HK-2 (cell line): ENCODE measurements around the gene HAPLN2.
"Not testable (repeated sequence)": the region's sequence is repeated elsewhere in the genome, so short reads cannot be mapped to it uniquely, and the experiment has no call there.

ENCODE experiments used
- DNase-seq: peaks from one replicate; pipeline ENCODE4 v3.0.0-alpha.2; 2018; ENCODE audit not compliant: unreplicated experiment

Gene HAPLN2

DNA sequence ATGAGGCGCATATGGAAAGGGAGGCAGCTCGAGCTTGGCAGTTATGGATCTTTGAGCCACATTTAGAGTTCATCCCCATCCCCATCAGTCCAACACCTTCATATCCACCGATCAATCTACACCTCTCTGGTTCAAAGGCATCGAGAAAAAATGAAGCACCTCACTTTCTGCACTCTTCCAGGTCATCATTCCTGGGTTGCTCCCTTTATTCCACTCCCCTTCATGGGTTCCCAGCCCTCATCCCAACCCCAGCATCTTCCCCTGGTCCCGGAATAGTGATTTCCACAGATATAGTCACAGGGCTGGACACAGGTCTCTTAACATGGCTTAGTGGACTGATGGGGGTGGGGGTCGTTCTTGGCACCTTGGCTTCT is 354 bp downstream of the HAPLN2 start:
- no peak for DNase-seq

DNA sequence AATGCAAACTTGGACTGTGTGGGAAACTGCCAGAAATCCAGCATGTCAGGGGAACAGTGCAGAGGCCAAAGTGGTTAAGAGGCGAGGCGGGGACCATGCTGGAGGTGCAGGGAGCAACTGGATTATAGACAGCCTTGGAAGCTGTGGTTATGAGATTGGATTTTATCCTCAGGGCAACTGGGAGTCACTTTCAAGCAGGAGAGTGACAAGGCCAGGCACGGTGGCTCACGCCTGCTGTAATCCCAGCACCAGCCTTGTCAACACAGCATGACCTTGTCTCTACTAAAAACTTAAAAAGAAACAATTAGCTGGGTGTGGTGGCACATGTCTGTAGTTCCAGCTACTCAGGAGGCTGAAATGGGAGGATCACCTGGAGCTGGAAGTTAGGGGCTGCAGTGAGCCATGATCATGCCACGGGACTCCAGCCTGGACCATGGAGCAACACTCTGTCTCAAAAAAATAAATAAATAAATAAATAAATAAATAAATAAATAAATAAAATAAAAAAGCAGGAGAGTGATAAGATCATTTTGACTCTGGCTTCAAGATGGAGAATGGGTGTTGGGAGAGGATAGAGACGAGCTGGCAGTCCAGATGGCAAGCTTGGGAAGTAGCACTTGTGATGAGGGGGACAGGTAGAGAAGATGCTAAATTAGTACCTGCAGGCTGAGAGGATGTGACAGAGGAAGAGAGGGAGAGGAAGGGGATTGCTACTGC is 3.5 kb downstream of the HAPLN2 start:
- no peak for DNase-seq

DNA sequence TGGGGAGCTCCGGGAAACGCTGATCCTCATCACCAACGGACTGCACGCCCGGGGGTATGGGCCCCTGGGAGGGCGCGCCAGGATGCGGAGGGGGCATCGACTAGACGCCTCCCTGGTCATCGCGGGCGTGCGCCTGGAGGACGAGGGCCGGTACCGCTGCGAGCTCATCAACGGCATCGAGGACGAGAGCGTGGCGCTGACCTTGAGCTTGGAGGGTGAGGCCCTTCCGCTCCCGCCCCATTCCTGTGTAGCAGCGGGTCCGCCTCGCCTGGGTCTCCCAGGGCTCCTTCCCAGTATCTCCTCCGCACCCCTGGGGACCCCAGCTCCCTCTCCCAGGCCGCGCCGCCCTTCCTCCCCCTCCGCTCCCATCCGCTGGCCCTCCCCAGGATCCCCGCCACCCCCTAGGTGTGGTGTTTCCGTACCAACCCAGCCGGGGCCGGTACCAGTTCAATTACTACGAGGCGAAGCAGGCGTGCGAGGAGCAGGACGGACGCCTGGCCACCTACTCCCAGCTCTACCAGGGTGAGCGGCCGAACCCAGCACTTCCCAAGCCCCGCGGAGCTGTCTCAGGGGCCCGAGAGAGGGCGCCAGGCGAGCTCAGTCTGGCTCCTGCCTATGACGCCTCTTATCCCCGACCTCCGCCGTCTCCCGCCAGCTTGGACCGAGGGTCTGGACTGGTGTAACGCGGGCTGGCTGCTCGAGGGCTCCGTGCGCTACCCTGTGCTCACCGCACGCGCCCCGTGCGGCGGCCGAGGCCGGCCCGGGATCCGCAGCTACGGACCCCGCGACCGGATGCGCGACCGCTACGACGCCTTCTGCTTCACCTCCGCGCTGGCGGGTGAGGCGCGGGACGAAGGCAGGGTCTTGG is 5.0 kb downstream of the HAPLN2 start:
- peak; percentile 51 for DNase-seq

DNA sequence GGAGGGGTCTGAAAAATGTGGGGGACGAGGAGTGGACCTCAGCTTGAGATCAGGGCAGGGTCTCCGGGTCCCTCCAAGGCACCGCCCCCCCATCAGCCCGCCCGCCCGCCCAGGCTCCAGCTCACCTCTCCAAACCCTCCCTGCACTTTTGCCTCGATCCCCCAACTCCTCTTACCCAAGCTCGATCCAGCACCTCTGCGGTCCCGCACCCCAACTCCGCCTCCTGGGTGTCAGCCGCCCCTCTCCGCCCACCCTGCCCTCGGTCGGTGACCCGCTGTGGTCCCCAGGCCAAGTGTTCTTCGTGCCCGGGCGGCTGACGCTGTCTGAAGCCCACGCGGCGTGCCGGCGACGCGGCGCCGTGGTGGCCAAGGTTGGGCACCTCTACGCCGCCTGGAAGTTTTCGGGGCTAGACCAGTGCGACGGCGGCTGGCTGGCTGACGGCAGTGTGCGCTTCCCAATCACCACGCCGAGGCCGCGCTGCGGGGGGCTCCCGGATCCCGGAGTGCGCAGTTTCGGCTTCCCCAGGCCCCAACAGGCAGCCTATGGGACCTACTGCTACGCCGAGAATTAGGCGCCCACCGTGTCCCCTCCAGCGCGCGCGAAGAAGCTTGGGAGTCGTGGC is 5.7 kb downstream of the HAPLN2 start:
- DNase-seq, result no peak

DNA sequence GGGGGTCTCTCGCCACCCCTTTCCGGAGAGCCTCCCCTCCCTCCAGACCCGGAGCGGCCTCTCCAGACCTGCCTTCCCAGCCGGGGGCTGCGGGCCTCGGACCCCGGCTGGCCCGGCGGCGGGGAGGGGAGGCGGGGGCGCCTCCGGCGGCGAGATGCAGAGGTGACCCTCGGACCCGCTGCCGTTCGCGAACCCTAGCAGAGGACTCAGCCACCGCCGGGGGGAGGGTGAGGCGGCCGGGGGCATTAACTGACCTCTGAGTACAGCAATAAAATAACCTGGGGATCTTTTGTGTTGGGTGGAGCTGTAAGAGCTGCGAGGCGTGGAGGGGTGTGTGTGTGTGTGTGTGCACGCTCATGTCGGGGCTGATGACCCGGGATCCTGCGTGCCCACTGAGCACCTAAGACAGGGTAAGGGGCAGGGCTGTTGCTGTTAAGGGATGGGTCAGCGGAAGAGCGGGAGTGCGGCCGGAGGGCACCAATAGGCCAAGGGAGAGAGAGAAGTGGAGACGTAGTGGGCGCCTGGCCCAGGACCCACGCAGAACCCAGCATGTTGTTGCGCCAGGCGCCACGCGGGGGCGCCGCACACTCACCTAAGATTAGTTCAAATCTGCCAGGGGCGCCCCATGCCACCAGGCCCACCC is 6.3 kb downstream of the HAPLN2 start:
- DNase-seq, result peak; percentile 42

DNA sequence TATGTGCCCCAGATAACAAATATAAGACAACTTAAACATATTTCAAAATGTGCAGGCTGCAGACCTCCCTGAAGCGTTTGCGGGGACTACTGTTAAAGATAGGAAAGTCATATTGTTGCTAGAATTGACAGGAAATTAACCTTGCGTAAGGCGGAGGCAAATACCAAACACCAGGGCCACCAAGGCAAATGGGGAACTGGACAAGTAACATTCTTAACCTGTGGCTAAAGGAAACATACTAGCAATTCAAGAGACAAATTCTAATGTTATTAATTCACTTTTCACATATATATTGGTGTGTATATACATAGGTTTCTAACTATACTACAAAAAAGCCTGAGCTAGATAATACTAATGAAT is 6.8 kb downstream of the HAPLN2 start:
- DNase-seq, result no peak

DNA sequence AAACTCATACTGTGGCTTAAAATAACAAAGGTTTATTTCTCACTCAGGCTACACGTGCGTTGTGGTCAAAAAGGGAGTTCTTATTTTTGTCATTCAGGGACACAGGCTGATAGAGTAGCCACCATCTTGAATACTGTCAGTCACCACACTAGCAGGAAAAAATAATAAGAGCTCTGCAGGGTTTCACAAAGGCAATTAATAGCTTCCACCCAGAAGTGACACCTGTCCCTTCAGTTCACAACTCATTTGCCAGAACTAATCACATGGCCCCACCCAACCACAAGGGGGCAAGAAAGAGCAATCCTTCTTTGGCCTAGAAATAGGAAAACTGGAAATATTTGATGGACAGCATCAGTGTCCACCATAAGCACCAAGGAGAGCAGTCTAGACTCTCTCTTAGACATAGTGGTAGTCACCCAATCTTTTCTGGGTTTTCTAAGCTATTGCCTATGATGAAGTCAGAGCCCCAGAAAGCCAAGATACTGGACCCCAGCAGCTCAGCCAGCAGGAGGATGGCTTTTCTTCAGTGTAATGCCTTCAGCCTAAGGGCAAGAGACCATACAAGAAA is 8.2 kb downstream of the HAPLN2 start:
- peak; percentile 53 for DNase-seq

DNA sequence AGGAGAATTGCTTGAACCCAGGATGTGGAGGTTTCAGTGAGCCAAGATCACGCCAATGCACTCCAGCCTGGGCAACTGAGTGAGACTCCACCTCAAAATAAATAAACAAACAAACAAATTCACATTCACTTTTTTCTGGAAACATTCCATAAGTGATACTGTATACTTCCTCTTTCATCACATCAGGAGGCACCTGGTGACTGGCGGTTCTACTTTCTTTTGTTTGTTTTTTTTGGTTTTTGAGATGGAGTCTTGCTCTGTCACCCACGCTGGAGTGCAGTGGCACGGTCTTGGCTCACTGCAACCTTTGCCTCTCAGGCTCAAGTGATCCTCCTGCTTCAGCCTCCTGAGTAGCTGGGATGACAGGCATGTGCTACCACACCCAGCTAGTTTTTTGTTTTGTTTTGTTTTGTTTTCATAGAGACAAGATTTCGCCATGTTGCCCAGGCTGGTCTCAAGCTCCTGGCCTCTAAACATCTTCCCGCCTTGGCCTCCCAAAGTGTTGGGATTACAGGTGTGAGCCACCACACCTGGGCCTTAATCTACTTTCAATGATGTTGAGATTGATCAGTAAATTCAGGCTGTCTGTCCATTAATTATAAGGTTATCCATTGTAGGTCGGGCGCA is 10.7 kb downstream of the HAPLN2 start:
- no peak for DNase-seq

DNA sequence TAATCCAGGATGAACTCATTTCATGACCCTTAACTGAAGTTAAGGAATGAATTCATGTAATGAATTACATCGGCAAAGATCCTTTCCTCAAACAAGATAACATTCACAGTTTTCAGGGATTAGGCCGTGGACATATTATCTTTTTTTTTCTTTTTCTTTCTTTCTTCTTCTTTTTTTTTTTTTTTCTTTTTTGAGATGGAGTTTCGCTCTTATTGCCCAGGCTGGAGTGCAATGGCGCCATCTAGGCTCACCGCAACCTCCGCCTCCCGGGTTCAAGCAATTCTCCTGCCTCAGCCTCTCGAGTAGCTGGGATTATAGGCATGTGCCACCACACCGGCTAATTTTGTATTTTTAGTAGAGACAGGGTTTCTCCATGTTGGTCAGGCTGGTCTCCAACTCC is 11.9 kb downstream of the HAPLN2 start:
- not testable (repeated sequence) for DNase-seq

DNA sequence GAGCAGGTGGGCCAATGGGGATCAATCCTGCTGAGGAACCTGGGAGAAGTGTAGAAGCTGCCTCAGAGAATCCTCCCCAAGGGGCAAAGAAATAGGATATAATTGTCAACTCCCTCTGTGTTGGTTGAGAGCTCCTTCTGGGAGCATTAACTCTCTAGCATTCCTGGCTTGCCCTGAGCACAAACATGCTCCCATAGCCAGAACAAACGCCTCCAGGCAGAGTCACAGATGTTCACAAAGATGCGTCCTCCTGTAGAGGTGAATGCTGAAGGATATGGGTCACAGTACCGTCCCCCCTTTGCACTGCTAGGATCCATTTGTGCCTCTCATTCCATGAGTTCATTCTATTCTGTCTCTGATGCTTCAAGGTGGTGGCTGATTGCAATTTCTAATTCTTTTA is 13.1 kb downstream of the HAPLN2 start:
- DNase-seq, result no peak

DNA sequence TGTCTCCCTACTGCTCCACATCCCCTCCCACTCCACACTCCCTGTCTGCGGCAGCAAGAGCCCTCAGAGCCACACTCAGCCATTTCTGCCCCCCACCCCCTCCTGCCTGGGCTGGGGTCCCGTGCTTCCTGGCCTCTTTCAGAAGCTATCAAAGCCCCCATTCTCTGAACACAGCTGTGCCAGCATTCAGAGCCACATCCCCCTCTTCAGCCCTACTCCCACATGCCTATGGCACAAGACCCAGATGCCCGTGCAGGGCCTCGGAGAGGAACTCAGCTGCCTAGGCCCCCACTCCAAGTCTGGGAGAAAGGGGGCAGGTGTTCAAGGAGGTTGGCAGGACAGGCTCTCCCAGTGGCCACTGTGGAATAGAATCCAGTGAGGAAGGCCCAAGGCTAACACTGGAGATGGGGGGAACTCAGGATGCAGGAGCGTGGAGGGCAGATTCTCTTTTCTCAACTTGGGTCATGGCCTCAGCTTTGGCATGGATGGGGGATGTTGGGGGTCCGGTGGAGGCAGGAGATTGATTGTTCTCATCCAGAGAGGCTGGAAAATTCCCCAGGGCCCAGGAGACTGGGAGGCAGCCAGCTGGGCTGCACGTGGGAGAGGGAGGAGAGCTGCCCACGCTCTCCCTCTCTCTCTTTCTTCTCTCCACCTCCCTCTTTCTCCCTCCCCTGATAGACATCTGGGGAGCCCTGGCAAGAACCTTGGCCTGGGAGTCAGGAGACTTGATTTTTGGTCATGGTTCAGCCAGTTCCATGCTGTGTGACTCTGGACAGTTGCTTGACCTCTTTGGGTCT is 19.2 kb downstream of the HAPLN2 start:
- no peak for DNase-seq

DNA sequence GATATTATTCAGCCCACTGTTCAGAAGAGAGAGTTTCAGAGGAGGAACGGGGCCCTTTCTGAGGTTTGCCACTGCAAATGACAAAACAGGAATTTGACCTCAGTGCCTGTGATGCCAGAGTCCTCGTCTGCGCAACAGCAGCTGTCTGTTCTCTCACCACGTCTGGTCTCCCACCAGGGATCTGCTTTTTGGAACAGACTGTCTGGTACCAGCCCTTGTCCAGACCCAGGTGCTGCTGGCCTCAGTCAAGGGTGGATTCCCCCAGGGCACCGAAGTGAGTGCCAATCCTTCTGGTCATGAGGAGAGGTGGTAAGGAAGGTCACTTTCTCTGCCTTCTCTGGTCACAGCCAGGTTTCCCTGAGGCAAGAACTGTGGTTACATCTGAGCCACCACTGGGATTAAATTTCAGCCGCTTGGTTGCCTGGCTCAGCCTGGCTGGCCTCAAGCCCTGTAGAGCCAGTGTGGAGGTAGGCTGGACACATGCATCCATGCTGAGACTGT is 20.4 kb downstream of the HAPLN2 start:
- DNase-seq, result no peak

DNA sequence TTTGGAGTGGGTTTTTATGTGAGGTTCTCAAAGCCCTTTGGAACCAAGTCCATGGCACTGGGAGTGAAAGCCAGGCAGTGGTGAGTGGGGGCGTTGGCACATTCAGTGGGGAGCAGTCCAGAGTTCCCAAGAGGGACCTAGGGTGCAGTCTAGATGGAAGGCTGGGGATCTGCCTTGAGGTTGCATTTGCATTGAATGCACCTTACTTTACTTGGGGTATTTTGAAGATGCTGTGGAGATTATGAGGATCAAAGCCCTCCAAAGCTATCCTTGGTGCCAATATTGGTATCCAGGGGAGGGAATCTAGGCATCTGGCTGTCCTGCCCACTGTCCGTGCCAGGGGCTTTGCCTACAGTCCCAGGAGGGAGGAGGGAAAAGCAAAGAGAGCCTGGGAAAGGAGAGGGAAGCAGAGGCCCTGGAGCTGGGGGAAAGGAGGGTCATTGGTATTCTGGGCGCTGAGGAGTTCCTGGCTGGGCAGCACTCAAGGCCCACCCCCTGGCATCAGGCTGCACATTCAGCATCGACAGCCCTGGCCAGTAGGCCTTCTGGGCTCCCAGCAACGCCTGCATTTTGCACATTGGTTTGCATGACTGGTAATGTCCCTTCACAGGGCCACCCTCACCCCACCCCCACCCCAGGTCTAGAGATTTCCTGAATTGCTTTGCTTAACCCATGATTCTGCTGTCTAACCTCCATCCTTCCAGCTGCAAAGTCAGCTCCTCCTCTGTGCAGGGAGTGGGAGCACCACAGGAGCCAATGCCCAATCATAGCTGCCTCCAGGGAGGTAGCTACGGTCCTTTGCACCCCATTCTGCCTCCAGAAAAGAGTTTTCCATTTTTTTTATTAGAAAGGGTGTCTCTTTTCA is 21.9 kb downstream of the HAPLN2 start:
- DNase-seq, result no peak

DNA sequence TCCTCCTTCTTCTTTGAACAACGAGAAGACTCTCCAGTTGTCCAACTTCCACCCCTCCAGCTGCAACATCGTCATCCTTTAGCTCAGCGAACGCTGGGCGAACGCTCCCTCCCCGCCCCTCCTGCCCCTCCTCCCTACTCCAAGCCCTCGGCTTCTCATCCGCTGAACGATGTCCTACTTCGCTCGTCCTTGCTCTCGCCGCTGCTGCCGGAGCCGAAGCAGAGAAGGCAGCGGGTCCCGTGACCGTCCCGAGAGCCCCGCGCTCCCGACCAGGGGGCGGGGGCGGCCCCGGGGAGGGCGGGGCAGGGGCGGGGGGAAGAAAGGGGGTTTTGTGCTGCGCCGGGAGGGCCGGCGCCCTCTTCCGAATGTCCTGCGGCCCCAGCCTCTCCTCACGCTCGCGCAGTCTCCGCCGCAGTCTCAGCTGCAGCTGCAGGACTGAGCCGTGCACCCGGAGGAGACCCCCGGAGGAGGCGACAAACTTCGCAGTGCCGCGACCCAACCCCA is 22.6 kb downstream of the HAPLN2 start, which contains the start of gene BCAN:
BCAN (plus strand) TSS at position 357 of the 504 bp plus-strand sequence. CDS start 3,938 bp downstream, outside the sequence.
- no peak for DNase-seq

DNA sequence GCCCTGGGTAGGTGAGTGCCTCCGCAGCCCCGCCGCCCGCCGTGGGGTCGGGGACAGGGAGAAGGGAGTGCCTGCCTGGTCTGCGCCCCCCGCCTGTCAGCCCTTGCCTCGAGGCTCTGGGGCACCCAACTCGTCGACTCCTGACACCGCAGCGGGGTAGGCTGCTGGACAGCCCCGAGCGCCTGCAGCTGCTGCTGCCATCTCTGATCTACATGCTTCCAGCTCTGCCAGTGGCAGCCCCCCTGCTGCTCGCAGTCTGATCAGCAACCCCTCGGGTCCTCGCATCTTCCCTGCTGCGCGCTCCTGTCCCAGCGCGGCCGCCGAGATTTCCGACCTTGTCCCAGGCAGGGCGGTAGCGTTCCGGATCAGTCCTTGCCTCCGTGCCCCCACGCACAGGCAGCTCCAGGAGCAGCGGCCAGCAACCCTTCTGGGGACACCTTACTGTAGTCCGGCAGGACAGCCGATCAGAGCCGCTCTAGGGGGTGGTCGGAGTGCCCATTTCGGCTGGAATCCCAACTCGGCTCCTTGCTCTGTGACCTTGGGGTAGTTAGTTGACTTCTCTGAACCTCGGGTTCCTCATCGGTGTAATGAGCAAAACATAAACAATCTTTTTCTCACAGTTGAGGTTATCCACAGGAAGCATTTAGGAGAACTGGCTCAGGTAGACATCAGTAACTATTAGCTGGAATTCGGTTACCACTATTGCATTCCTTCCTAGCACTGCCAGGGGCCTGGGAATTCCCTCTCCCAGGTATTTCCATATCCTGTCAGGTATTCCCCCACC is 23.2 kb downstream of the HAPLN2 start:
- DNase-seq, result no peak

DNA sequence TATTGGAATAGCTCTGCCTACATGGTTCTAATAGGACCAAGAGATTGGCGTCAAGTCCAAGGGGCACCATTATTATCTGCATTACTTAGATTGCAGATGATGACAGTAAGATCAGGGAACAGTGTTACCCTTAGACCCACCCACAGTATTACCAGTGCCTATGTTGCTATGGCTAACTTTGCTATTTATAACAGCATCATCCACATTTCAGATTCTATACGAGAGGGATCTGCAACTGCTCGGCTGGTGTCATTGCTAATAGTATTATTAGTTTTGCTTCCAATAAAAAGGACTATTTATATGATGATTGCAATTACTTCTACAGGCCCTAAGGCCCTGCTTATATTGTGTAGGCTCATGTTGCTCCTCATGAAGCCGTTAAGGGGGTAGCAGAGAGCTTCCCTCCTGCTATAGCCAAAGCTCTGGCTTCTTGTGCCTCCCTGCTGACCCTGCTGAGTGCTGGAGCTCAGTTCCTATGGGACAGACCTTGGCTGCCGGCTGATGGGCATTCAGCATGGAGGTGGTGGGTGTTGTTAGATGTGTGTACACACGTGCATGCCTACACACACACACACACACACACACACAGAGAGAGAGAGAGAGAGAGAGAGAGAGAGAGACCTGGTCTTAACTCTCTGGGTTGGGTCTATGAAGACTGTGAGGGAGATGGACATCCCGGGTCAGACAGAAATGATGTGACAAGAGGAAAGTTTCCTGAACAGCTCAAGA is 24.0 kb downstream of the HAPLN2 start:
- DNase-seq, result no peak

DNA sequence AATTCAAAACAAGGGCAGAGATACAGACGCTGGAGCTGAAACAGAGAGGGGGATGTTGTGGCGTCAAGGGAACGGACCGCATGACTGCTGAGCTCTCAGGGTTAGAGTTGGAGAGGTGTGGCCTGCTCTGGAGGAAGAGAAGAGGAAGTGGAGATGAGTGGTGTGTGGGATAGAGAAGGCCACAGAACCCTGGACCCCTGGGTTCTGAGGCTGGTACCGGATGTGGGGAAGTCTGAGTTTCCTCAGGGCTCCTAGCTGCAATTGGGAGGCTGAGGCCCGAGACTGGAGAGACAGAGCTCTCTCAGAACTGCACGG is 24.5 kb downstream of the HAPLN2 start:
- DNase-seq, result no peak

DNA sequence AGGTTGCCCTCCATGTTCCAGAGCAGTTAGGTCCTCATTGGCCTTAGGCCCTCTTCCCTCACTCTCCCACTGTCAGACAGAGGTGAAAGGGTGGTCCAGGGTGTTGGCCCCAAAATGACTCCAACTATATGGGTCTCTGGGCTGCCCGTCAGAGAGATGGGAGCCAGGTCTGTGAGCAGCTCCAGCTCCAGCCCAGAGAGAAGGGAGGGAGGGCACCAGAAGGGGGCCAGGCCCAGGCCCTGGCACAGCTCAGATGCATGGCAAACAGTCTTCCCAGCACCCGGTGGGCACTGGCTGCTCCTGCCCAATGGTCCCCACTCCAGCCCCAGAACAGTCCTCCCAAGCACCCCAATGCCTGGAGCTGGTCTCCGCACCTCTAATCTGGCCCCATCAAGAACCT is 24.9 kb downstream of the HAPLN2 start:
- DNase-seq, result no peak
